ENCODE results near the gene AURKB. TPM values are rescaled to one million over a fixed set of nuclear protein-coding genes. Genes with fewer than 3 reads are reported as not detected.
"Not testable (repeated sequence)": the region's sequence is repeated elsewhere in the genome, so short reads cannot be mapped to it uniquely, and the experiment has no call there.

The AURKB gene
- total and polyA plus RNA-seq, 8 donors, result 1.0 to 66.0 (median 9.5) TPM

GRCh38 chr17:8220783-8221662 is 10.6 kb upstream of the AURKB start:
- WGBS, 5 donors, result 0 to 1% (median 1%) methylated on average over 43 to 45 of the region's 45 CpGs
- Histone ChIP-seq H3K36me3 (no peaks in the 10 kb centered on the region), H3K4me3 (peak overlapping the region; percentile 57 to 70 (median 65)), H3K27ac (peak overlapping the region; percentile 88 to 99 (median 96)), H3K9me3 (no peaks in the 10 kb centered on the region), H3K4me1 (peaks cover 19 to 40% (median 29%) of the 10 kb centered on the region in 4 donors), H3K27me3 (no peaks in the 10 kb centered on the region)
- peak; percentile 90 to 97 for DNase-seq
- TF ChIP-seq POLR2AphosphoS5 (IDR thresholded peaks at IDR 0.05) (peak; percentile 19 to 69 (median 38)), CTCF (IDR thresholded peaks at IDR 0.05) (peak in 1 of 7 experiments; percentile 10), EP300 (IDR thresholded peaks at IDR 0.05) (no peak), POLR2A (IDR thresholded peaks at IDR 0.05) (peak in 1 of 4 donors; percentile 17)
- intact Hi-C loops (cut with DNase I; ENCODE audit: low total_unique reads), result no loop called here

GRCh38 chr17:8214000-8214399 is 3.6 kb upstream of the AURKB start:
- DNase-seq; intact Hi-C loops (cut with DNase I; ENCODE audit: low total_unique reads); H3K9me3 ChIP-seq; H3K27ac ChIP-seq; H3K4me3 ChIP-seq; H3K27me3 ChIP-seq; H3K36me3 ChIP-seq: not testable (repeated sequence)
- WGBS, 5 donors, result 85 to 90% (median 88%) methylated on average over 15 of the region's 15 CpGs
- H3K4me1 ChIP-seq, result peaks cover 7 to 23% (median 14%) of the 10 kb centered on the region in 4 donors

GRCh38 chr17:8212312-8213180 is 2.2 kb upstream of the AURKB start:
- peaks cover 7 to 28% (median 14%) of the 10 kb centered on the region in 4 donors for H3K4me1 ChIP-seq
- H3K9me3 ChIP-seq, result no peaks in the 10 kb centered on the region
- no peak for DNase-seq
- H3K4me3 ChIP-seq, result no peak overlapping the region
- no peaks in the 10 kb centered on the region for H3K27me3 ChIP-seq
- intact Hi-C loops (cut with DNase I; ENCODE audit: low total_unique reads), result no loop called here
- TF ChIP-seq POLR2AphosphoS5 (IDR thresholded peaks at IDR 0.05), result no peak
- no peak for TF ChIP-seq POLR2A (IDR thresholded peaks at IDR 0.05)
- no peak for TF ChIP-seq CTCF (IDR thresholded peaks at IDR 0.05)
- no peak for TF ChIP-seq EP300 (IDR thresholded peaks at IDR 0.05)
- H3K27ac ChIP-seq, result no peak overlapping the region
- WGBS, 5 donors, result 84 to 87% (median 87%) methylated on average over 14 of the region's 14 CpGs
- no peaks in the 10 kb centered on the region for H3K36me3 ChIP-seq

- intact Hi-C loops (cut with DNase I; ENCODE audit: low total_unique reads), result no loop called here
- H3K27me3 ChIP-seq, result no peaks in the 10 kb centered on the region
- H3K4me3 ChIP-seq, result peak overlapping the region; percentile 49 to 71 (median 57)
- DNase-seq, result peak in 1 of 2 donors; percentile 48
- no peaks in the 10 kb centered on the region for H3K36me3 ChIP-seq
- WGBS, 5 donors, result 6 to 13% (median 7%) methylated on average over 22 of the region's 22 CpGs
- peaks cover 7 to 28% (median 14%) of the 10 kb centered on the region in 4 donors for H3K4me1 ChIP-seq
- H3K27ac ChIP-seq, result peak overlapping the region; percentile 76 to 88 (median 86)
- no peaks in the 10 kb centered on the region for H3K9me3 ChIP-seq
- TF ChIP-seq POLR2A (IDR thresholded peaks at IDR 0.05) (no peak), EP300 (IDR thresholded peaks at IDR 0.05) (no peak), POLR2AphosphoS5 (IDR thresholded peaks at IDR 0.05) (no peak), CTCF (IDR thresholded peaks at IDR 0.05) (no peak)
Measured at GRCh38 chr17:8210761-8211458, 535 bp upstream of the AURKB start.
